ENCODE measurements around the gene CCDC15. TPM values are rescaled to one million over a fixed set of nuclear protein-coding genes. Genes with fewer than 3 reads are reported as not detected.
A peak's percentile ranks its signal among the peaks of the same experiment; 100 is the strongest.
"Not testable (repeated sequence)": the region's sequence is repeated elsewhere in the genome, so short reads cannot be mapped to it uniquely, and the experiment has no call there.

The CCDC15 gene
- total RNA-seq, 1 experiment from 2014 or later: 8.6 TPM

- H3K27me3 ChIP-seq (ENCODE audit: low read length): no peaks in the 10 kb centered on the region
- POLR2A ChIA-PET (ENCODE audit: unreplicated experiment): no interaction called here
- H3K27ac ChIP-seq (ENCODE audit: low read length): peak overlapping the region; percentile 13; the same call in 1 of the 2 replicates
- BruUV-seq (replicated peaks): no TSS peak
- DNase-seq: peak; percentile 54
- no peaks in the 10 kb centered on the region for H3K9me3 ChIP-seq (ENCODE audit: low read length)
- H3K4me1 ChIP-seq (ENCODE audit: insufficient read depth, low read length): peaks cover 11% of the 10 kb centered on the region
- CTCF ChIA-PET: no interaction called here
- no peak overlapping the region for H2AFZ ChIP-seq (ENCODE audit: low read length)
- no peaks in the 10 kb centered on the region for H3K36me3 ChIP-seq (ENCODE audit: low read depth, low read length)
- H3K79me2 ChIP-seq (ENCODE audit: low read length): no peaks in the 10 kb centered on the region
- ATAC-seq: peak; percentile 73
- intact Hi-C loops (cut with micrococcal nuclease): loop anchor here (1.0 to 5.0 kb wide), 3 partner anchors 33 to 49 kb away; partner anchors contain the start of gene SLC37A2
- H3K4me3 ChIP-seq (ENCODE audit: low read length): no peak overlapping the region
- TF ChIP-seq EZH2 (IDR thresholded peaks at IDR 0.05; ENCODE audit: low read length, unreplicated experiment) (no peak), CTCF (conservative IDR thresholded peaks at IDR 0.05; ENCODE audit: low read depth, low read length) (no peak), EZH2phosphoT487 (IDR thresholded peaks at IDR 0.05; ENCODE audit: borderline replicate concordance, low read length) (no peak)
- H4K20me1 ChIP-seq (ENCODE audit: low read length): no peaks in the 10 kb centered on the region
- peak overlapping the region; percentile 17; the same call in 1 of the 2 replicates for H3K4me2 ChIP-seq (ENCODE audit: low read length)
- H3K9me2 ChIP-seq (replicated peaks; ENCODE audit: low read length): no peaks in the 10 kb centered on the region
- H3K9ac ChIP-seq (ENCODE audit: low read length): no peak overlapping the region
- H3F3A ChIP-seq (ENCODE audit: low read length, unreplicated experiment): no peaks in the 10 kb centered on the region
Observed at GRCh38 chr11:125020342-125020741, 66.3 kb downstream of the CCDC15 start.

GRCh38 chr11:125022551-125022950, 68.5 kb downstream of the CCDC15 start:
- TF ChIP-seq CTCF (conservative IDR thresholded peaks at IDR 0.05; ENCODE audit: low read depth, low read length) (no peak), EZH2phosphoT487 (IDR thresholded peaks at IDR 0.05; ENCODE audit: borderline replicate concordance, low read length) (no peak), EZH2 (IDR thresholded peaks at IDR 0.05; ENCODE audit: low read length, unreplicated experiment) (no peak)
- H3K4me2 ChIP-seq (ENCODE audit: low read length): no peak overlapping the region
- no peaks in the 10 kb centered on the region for H3F3A ChIP-seq (ENCODE audit: low read length, unreplicated experiment)
- H3K79me2 ChIP-seq (ENCODE audit: low read length): no peaks in the 10 kb centered on the region
- no peaks in the 10 kb centered on the region for H3K36me3 ChIP-seq (ENCODE audit: low read depth, low read length)
- H3K27ac ChIP-seq (ENCODE audit: low read length): no peak overlapping the region
- no peak for DNase-seq
- H3K9ac ChIP-seq (ENCODE audit: low read length): no peak overlapping the region
- H3K9me2 ChIP-seq (replicated peaks; ENCODE audit: low read length): no peaks in the 10 kb centered on the region
- no TSS peak for BruUV-seq (replicated peaks)
- H3K9me3 ChIP-seq (ENCODE audit: low read length): no peaks in the 10 kb centered on the region
- no peaks in the 10 kb centered on the region for H4K20me1 ChIP-seq (ENCODE audit: low read length)
- H3K4me3 ChIP-seq (ENCODE audit: low read length): no peak overlapping the region
- H3K27me3 ChIP-seq (ENCODE audit: low read length): no peaks in the 10 kb centered on the region
- CTCF ChIA-PET: no interaction called here
- H3K4me1 ChIP-seq (ENCODE audit: insufficient read depth, low read length): peaks cover 11% of the 10 kb centered on the region
- intact Hi-C loops (cut with micrococcal nuclease): loop anchor here (5.0 kb wide), 1 partner anchor 35 kb away; no protein-coding TSS in a partner anchor
- POLR2A ChIA-PET (ENCODE audit: unreplicated experiment): no interaction called here
- H2AFZ ChIP-seq (ENCODE audit: low read length): no peak overlapping the region
- peak; percentile 25; the same call in 1 of the 2 replicates for ATAC-seq

GRCh38 chr11:125025968-125026367, 72.0 kb downstream of the CCDC15 start:
- intact Hi-C loops (cut with micrococcal nuclease): no loop called here
- Histone ChIP-seq H3K36me3 (ENCODE audit: low read depth, low read length) (no peaks in the 10 kb centered on the region), H3F3A (ENCODE audit: low read length, unreplicated experiment) (no peaks in the 10 kb centered on the region), H3K9me2 (replicated peaks; ENCODE audit: low read length) (no peaks in the 10 kb centered on the region), H3K9me3 (ENCODE audit: low read length) (no peaks in the 10 kb centered on the region), H3K4me1 (ENCODE audit: insufficient read depth, low read length) (no peaks in the 10 kb centered on the region), H3K79me2 (ENCODE audit: low read length) (no peaks in the 10 kb centered on the region), H3K4me2 (ENCODE audit: low read length) (no peak overlapping the region), H2AFZ (ENCODE audit: low read length) (no peak overlapping the region), H3K27me3 (ENCODE audit: low read length) (no peaks in the 10 kb centered on the region), H4K20me1 (ENCODE audit: low read length) (no peaks in the 10 kb centered on the region), H3K4me3 (ENCODE audit: low read length) (no peak overlapping the region), H3K27ac (ENCODE audit: low read length) (no peak overlapping the region), H3K9ac (ENCODE audit: low read length) (no peak overlapping the region)
- TF ChIP-seq CTCF (conservative IDR thresholded peaks at IDR 0.05; ENCODE audit: low read depth, low read length) (no peak), EZH2phosphoT487 (IDR thresholded peaks at IDR 0.05; ENCODE audit: borderline replicate concordance, low read length) (no peak), EZH2 (IDR thresholded peaks at IDR 0.05; ENCODE audit: low read length, unreplicated experiment) (no peak)
- ChIA-PET CTCF (no interaction called here), POLR2A (ENCODE audit: unreplicated experiment) (no interaction called here)
- no TSS peak for BruUV-seq (replicated peaks)
- DNase-seq (no peak), ATAC-seq (no peak)

- H3K9me2 ChIP-seq (replicated peaks; ENCODE audit: low read length); H3K36me3 ChIP-seq (ENCODE audit: low read depth, low read length); POLR2A ChIA-PET (ENCODE audit: unreplicated experiment); H3K79me2 ChIP-seq (ENCODE audit: low read length); intact Hi-C loops (cut with micrococcal nuclease); BruUV-seq (replicated peaks); H2AFZ ChIP-seq (ENCODE audit: low read length); DNase-seq; CTCF ChIA-PET; H3F3A ChIP-seq (ENCODE audit: low read length, unreplicated experiment); H3K4me2 ChIP-seq (ENCODE audit: low read length); H3K4me3 ChIP-seq (ENCODE audit: low read length); ATAC-seq; H3K27me3 ChIP-seq (ENCODE audit: low read length); H3K27ac ChIP-seq (ENCODE audit: low read length); H3K9ac ChIP-seq (ENCODE audit: low read length); H3K4me1 ChIP-seq (ENCODE audit: insufficient read depth, low read length); H3K9me3 ChIP-seq (ENCODE audit: low read length); H4K20me1 ChIP-seq (ENCODE audit: low read length): not testable (repeated sequence)
Observed at GRCh38 chr11:125029431-125029830, 75.4 kb downstream of the CCDC15 start.

Data from PC-3 (cell line).